NK-92 (cell line): ENCODE measurements around the gene CNTN5.

ENCODE experiments used
- DNase-seq: peaks from one replicate; lab custom pipeline; 2025; ENCODE audit not compliant: unreplicated experiment; lab: John Stamatoyannopoulos, UW

CNTN5 gene

DNA sequence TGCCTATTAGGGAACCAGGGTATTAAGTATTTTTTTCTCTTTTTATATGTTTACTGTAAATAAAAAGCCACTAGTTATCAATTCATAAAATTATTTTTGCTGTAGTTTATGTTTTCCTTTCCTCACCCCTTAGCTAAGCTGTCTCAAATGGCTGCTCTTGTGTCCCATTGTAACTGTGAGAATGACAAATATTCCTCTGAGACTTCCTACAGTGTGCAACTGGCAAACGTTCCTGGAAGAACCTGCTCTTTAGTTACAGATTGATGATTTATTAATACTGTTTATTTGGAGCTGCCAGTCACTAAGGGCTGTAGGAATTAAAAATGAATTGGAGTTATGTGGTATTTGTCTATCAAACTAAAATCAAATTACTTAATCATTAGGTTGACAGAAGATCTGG is 990.9 kb downstream of the CNTN5 start:
- DNase-seq = no peak

DNA sequence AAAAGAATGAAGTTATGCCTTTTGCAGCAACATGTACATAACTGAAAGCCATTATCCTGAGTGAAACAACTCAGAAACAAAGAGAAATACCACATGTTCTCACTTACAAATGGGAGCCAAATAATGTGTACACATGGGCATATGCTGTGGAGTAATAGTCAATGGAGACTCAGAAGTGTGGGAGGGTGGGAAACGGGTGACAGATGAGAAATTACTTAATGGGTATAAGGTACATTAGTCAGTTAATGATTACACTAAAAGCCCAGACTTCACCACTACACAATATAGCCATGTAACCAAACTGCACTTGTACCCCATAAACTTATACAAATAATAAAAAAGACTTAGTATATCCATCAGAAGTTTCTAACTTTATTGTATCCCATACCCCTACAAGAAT is 992.3 kb downstream of the CNTN5 start:
- DNase-seq = no peak

DNA sequence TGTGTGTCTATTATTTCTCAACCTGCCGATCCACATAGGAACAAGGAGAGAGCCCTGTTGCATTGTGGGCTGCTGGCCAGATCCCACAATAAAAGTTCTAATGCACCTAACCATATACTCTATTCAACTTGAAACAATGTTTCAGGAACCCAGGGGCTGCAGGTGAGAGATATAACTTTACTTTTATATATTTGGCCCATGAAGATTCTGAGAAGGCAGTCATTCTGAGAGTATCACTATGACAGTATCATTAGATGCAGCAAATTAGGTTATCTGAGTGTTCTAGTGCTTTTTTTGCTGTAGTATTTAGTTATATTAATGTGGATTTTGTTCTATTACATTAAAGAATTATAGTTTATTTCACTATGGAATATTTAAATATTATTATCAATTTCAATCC is 1011.2 kb downstream of the CNTN5 start:
- no peak for DNase-seq

DNA sequence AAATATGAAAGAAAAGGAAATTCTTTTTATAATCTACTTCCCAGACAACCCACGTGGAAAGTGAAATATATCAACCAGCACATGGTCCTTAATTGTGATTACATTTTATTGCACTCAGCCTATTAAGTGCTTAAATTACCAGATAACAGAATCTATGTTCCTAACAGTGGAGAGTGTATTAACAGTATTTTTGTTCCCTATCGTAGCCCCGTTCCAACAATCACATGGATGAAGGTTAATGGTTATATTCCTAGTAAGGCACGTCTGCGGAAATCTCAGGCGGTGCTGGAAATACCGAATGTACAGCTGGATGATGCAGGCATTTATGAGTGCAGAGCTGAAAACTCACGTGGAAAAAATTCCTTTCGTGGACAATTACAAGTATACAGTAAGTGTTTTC is 1040.3 kb downstream of the CNTN5 start:
- no peak for DNase-seq

DNA sequence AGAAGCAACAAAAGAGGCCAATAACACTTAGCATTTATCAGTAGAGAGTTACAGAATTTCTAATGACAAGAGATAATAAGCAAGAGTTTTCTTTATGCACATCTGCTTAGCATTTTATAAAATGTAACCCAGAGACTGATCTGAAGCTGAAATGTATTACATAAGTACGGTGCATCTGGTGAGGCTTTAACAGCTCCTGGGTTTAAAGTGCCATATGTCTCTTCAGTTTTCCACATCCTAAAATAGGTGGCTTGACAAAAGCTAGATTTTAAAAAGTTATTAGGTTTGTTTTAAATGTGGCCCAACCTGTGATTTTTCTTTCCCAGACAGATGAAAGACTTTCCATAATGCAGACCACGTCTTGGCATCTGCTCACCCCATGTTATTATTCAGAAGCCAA is 1045.7 kb downstream of the CNTN5 start:
- no peak for DNase-seq

DNA sequence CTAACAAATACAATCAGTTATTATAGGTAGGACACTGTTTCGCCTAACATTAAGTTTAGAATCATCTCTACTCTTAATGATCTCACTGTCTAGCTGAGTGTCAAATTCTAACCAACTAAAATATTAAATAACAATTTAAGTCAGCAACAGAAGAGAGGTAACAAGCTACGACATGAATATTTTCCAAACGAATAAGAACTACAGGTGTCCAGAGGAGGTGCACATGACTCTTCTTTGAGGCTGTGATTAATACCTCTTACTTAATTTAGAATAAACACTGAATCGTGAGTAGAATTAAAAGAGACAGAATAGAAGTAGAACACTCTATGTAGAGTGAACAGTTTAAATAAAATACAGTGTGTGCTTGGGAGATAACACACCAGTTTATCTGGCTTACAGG is 1047.4 kb downstream of the CNTN5 start:
- DNase-seq = no peak

DNA sequence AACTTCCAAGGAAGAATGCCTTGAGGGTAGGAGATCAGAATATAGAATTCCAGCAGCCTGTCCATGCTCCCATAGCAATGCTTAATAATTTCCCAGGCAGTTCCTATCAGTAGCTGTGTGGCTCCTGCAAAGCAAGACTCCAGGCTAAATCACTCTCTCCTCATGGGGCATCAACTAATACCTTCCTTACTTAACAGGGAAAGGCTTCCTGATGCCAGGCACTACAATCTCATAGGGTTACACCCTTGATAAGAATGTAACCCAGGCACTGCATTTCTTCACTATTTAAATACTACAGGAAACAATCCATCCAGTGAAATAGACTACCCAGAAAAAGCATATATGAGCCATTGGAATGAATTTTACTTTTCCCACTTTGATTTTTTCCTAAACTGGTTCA is 1051.4 kb downstream of the CNTN5 start:
- no peak for DNase-seq

DNA sequence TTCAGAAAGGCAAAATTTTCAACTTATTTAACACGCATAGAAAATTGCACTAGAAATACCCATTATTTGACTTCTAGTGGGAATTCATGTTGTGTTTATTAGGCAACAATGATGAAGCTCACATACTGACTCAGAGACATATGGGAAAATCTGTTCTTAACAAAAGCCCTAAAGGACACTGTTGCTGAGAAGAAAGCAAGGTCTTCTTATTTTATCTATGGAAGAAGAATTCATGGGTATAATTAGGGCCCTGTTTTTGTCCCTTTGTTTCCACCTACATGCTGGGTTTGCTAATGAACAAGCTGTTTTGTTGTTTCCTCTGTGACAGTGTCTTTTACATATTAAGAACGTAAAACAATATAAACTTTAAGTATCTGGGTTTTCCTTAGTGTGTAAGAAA is 1059.6 kb downstream of the CNTN5 start:
- DNase-seq = no peak

DNA sequence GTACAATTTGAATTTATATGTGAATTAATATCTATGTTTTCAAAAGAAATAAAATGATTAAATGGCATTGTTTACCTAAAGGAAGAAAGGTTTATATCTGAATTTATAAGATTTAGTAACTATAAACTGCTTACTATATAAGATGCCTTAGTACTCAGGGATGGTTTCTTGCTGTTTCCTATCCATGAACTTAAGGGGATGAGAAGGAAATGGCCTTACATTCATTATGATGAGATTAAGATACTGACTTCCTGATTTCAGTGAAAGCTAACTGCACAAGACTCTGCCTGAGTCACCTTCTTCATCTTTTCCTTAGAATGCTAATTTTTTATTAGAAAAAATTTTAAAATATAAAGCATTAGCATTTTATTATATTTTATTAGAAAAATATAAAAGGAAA is 1060.1 kb downstream of the CNTN5 start:
- DNase-seq = no peak

DNA sequence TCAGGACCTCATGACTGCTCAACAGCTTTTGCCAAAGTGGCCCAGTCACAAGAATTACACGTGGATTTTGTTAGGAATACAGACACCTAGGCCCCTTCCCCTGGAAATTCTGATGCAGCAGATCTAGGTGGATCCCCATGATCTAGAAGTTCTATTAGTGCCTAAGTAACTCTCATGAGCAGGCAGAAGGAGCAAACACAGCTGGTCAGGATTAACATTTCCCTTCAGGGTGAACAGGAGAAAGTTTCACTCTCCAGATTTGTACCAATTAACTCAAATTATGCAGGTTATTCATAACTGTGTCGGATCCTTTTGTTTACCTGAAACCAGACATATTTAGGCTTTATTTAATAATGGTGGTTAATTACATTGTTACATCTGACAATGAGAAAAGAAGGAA is 1072.9 kb downstream of the CNTN5 start:
- no peak for DNase-seq

DNA sequence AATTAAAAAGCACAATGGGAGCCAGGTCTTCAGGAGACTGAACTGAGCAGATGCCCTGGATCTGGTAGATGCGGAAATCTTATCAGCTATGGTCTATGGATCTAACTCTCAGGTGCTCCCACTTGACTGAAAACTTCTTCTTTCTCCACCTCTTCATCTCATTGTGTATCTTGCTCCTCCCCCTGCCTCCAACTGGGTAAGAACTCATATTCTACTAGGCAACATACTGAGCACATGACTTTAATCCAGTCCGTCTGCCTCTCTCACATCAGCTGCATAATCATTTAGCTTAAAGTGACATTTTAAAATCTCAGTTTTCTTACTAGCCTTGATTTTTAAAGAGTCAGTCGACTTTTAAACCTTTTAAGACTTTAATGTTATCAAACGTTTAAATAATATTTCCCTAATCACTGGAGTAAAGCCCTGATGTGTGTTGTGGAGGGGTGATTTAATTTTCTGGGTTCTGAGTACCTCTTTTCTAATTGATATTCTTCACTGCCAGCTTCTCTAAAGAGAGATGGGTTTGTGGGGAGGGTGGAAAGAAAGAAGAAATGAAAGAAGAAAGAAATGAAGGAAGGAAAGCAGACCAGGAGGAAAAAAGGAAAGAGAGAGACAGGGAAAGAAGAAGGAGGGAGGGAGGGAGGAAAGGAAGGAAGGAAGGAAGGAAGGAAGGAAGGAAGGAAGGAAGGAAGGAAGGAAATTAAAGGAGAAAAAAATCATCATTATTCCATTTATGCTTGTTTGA is 1073.5 kb downstream of the CNTN5 start:
- DNase-seq = no peak

DNA sequence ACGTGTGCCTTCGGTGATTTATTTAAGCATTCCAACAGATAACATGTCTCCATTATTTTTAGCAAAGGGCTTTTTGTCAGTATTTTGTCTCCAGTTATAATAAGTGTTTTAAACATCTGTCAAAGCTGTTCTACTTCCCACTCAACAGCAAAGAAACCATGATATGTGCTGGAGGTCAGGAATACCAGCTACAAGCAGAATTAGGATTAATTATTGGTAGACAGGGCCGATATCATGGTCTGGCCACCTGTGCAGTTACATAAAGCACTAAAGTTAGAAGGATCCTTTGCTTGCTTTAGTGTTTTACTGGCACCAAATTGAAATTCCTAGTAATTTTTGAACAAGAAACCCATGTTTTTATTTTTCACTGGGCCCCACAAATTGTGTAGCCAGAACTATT is 1075.1 kb downstream of the CNTN5 start:
- no peak for DNase-seq

DNA sequence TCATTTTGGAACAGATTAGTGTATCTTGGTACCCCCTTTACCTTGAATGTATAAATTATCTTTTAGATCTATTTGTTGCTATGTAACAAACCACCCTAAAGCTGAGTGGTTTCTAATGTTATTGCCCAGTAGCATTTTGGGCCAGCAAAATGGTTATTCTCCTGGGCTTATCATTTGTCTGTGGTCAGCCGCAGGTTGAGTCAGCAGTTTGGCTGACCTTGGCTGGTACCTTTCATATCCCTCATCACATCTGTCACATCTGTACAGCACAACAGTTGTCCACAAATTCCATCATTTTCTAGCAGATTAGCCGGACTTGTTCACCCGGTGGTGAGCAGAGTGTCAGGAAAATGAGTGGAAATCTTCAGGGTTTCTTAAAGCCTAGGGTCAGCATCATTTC is 1077.8 kb downstream of the CNTN5 start:
- DNase-seq = no peak

DNA sequence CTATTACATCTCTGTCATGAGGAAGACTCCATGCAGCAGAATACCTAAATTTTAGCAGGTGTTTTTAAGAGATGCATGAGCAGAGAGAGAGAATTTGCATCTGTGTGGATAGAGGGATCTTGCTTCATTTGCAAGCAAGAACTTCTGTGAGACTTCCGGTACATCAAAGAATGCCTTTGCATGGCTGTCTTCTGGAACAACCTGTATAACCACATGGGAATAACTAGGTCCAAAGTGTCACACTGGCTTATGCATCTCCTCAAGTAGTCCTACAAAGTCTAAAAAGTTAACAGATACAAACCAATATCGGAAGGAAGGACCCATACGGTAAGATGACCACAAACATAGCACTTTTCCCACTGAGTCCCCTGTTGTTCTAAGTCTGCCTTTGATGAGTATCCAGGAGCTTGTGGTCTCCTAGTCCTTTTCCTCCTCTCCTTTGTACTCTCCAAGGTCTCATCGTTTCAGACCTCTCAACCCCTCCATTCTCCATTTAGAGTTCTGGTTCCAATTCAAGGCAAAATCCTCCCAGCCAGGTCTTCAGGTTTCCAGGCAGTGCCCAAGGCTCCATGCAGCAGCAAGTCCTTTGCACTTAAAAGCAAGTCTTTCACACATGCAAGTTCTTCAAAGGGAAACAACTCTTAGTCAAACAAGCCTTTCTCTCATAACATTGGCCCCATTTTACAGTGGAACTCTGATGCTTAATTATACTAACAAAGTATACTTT is 1084.7 kb downstream of the CNTN5 start:
- no peak for DNase-seq

DNA sequence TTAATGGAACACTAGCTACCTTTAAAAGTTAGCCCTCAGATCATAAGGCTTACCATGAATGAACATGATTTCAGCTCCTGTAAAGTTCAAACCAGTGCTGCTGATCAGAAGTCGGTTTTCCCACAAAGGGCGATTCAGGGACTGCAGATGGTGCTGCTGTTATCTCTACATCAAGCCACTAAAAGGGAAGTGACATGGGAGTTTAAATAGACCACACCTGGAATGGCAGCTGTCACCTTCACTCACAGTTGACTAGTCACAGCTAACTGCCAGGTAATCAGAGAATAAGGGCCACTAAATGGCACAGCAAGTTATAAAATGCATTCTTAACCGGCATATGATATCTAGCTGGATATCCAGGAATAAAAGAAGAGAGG is 1085.2 kb downstream of the CNTN5 start:
- DNase-seq = no peak

DNA sequence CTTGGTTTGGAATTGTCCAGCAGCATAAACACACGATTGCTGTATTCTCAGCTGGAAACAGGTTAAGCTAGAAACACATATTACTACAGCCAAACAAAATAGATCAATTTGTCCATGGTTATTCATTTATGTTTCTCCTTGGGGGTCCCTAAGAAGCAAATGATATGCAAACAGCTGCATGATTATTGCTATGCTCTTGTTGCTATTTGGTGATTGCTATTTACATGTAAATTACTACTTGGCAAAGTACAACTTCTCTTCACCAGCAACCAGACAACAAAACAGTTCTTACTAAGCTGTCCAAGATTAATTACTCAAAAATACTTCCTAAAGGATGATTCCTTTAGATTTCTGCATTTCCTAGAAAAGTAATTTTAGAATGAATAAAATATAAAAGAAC is 1098.4 kb downstream of the CNTN5 start:
- no peak for DNase-seq

DNA sequence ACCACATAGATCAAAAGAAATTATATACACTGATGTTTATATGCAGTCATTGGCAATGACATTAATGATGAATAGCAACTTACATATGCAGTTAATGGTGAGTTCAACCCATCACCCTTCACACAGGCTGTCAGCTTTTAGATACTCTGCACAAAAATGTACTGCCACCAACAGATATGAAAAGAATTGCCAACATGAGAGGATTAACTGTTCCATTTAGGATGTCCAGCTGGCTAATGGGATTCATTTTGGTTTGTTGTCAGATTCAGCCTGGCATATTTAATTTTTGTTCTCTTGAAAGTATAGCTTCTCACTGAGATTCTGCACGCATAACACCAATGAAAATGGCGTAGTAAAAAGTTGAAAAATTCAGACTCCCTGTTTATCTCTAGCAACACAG is 1112.4 kb downstream of the CNTN5 start:
- no peak for DNase-seq

DNA sequence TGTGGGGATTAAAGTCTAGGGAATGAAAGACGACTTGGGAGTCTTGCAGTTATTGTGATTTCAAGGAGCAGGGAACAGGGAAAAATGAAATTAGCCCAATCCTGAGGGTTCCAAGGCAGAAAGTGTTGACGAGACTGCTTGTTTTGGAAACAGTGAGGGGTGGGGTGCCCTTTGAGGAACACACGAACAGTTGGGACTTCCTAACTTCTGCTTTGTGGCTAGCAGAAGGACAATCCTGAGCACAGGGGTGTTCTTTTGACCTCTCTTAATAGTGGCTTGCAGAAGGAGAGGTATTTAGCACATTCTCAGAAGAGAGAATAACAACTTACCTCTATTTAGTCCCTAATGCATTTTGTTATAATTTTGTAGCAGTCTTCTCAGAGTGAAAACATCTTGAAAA is 1120.5 kb downstream of the CNTN5 start:
- no peak for DNase-seq

DNA sequence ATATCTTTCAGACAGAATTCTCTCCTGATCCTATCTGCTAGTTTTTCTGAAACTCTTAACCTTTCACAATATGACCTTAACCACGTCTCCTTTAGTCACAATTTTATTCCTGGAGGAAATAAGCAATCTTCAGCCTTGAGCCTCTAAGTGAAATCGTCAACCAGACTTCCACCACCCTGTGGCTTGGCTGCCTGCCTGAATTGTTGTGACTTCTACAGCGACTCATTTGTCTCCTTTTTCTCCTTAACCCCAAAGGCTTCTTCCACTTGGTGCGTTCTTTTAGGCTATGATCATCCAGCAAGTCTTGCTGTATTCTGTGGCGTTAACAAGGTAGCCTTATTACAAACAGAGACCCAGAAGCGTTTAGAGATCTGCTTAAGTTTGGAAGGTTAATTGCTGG is 1131.2 kb downstream of the CNTN5 start:
- DNase-seq = no peak

DNA sequence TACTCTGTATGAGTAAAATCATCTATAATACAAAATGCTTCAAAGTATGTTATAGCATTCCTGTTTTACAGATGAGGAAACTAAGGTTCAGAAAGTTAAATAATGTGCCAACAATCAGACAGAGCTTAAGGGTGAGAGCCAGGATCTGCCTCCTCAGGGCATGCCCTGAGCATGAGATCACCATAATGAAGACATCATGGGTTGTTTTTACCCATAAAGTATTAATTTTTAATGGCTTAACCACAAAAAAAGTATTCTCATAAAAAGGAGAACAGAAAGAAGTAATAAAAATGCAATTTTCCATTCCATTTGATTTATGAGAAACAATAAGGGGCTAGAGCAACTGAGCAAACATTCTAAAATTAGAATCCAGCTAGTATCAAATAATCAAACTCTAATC is 1132.0 kb downstream of the CNTN5 start:
- no peak for DNase-seq

DNA sequence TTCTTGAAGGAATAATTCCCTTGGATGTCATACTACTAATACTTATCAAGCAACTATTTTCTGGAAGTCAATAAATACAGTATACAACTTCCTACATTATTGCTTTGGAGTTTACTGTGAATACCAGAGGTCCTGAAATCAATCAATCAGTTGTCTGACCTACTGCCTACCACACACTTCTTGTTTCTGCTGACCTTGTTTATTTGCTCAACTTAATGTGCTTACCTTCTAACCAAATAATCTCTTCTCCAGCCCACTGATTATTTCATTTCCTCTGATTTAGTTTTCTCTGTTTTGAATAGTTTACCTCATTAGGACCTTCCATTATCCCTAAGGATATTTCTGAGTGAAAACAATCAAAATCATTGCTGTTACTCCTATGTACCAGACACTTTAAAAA is 1142.7 kb downstream of the CNTN5 start:
- DNase-seq = no peak

DNA sequence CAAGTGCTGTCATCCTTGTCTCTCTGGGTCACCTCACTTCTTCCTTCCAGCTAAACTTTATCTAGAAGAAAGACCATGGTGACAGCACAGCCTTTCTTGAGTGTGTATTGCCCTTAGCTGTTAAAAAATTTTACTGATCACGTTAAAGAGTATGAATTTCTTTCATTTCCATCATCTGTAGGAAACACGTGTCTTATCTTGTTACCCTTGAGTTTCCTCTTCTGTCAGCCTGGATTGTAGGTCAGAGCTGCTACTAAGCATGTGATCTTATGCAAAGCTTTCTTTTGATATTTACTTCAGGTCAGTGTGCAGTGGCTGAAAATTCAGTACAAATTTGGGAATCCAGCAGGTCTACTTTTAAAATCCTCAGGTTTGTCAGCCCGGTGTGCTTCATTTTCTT is 1154.1 kb downstream of the CNTN5 start:
- no peak for DNase-seq

DNA sequence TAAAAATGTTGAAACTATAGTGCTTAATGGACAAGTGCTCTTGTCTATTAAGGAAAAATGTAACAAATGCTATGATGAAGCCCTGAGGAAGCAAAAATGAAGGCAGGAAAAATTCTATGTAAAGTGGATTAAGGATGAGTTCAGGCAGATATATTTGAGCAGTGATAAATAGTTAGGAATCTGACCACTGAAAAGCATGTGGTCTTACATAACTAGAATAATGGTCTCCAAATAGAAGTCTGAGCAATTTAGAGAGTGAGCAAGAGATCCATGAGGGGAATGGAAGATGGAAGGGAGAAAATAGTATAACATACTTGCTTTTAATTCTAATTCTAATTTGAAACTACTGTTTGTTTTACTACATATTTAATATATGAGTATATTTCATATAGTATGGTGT is 1155.7 kb downstream of the CNTN5 start:
- no peak for DNase-seq
